HCT116 (cell line): Measurements from ENCODE around the gene MTMR10.

Source experiments
- CEBPB ChIP-seq: IDR thresholded peaks from 2 replicates; pipeline ENCODE4 v1.6.1; 2012; ENCODE audit warnings: low read depth
- EGR1 ChIP-seq: IDR thresholded peaks from 2 replicates; pipeline ENCODE4 v1.6.1; 2012; ENCODE audit warnings: low read depth
- EZH2 ChIP-seq: fragments of 200-600 bp; sonication (generic); IDR thresholded peaks from 2 replicates; pipeline ENCODE4 v1.6.1; 2017; ENCODE audit warnings: antibody characterized with exemption, mixed run types
- EZH2phosphoT487 ChIP-seq: fragments of 200-600 bp; IDR thresholded peaks from 2 replicates; pipeline ENCODE4 v1.6.1; 2018; ENCODE audit warnings: antibody characterized with exemption, borderline replicate concordance
- JUND ChIP-seq: IDR thresholded peaks from 2 replicates; pipeline ENCODE4 v1.6.1; 2012
- POLR2A ChIP-seq: IDR thresholded peaks from 2 replicates; pipeline ENCODE4 v1.7.0; 2011; ENCODE audit warnings: borderline replicate concordance; ENCODE audit not compliant: insufficient read depth, insufficient read length; ENCODE audit errors: extremely low read depth
- POLR2AphosphoS5 ChIP-seq: IDR thresholded peaks from 2 replicates; pipeline ENCODE4 v1.6.1; 2011; ENCODE audit warnings: mild to moderate bottlenecking, low read depth, low read length, moderate library complexity
- RAD21 ChIP-seq: IDR thresholded peaks from 2 replicates; pipeline ENCODE4 v1.6.1; 2012; ENCODE audit warnings: low read depth, mild to moderate bottlenecking
- SRF ChIP-seq: IDR thresholded peaks from 2 replicates; pipeline ENCODE4 v1.6.1; 2012; ENCODE audit warnings: low read depth
- YY1 ChIP-seq: IDR thresholded peaks from 2 replicates; pipeline ENCODE4 v1.6.1; 2011; ENCODE audit warnings: low read length, low read depth, moderate library complexity, mild to moderate bottlenecking; ENCODE audit not compliant: insufficient replicate concordance; ENCODE audit errors: extremely low read depth
- TF ChIP-seq, protein P1 (sequence below), 3 experiments: fragments of 200-600 bp in 1 of 3; sonication (generic) in 1 of 3; IDR thresholded peaks in 2 of 3; conservative IDR thresholded peaks in 1 of 3; 2 replicates each; pipeline ENCODE4 v1.5.1; 2012 to 2017; ENCODE audit warnings: low read depth in 2 of 3, low read length in 2 of 3, antibody characterized with exemption in 1 of 3, borderline replicate concordance in 1 of 3, control low read depth in 1 of 3, mild to moderate bottlenecking in 1 of 3, mixed read lengths in 1 of 3, mixed run types in 1 of 3, moderate library complexity in 1 of 3; ENCODE audit not compliant: insufficient read depth in 1 of 3
- TF ChIP-seq, protein P2 (sequence below): IDR thresholded peaks from 2 replicates; pipeline ENCODE4 v1.6.1; 2011; ENCODE audit warnings: mild to moderate bottlenecking, low read length, moderate library complexity; ENCODE audit not compliant: insufficient replicate concordance; ENCODE audit errors: extremely low read depth

DNA sequence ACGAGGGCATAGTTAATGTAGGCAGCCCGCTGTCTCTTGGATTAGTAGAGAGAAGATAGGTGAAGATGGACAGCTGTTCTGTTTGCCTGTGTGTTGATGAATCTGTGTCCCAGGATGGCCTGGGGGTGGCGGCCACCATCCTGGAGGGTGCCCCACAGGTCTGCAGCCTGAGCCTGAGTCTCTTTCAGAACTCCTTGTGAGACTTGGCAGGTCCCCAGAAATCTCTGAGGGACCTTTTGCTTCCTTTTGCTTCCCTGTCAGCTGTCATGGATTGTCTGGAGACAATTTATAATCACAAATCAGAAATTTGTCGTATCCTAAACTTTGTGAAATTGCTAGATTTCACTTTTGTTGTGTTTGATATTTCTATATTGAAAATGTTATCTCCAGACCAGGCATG, 70.3 kb downstream of the MTMR10 start:
- no peak for TF ChIP-seq EGR1
- TF ChIP-seq, protein P1, sequence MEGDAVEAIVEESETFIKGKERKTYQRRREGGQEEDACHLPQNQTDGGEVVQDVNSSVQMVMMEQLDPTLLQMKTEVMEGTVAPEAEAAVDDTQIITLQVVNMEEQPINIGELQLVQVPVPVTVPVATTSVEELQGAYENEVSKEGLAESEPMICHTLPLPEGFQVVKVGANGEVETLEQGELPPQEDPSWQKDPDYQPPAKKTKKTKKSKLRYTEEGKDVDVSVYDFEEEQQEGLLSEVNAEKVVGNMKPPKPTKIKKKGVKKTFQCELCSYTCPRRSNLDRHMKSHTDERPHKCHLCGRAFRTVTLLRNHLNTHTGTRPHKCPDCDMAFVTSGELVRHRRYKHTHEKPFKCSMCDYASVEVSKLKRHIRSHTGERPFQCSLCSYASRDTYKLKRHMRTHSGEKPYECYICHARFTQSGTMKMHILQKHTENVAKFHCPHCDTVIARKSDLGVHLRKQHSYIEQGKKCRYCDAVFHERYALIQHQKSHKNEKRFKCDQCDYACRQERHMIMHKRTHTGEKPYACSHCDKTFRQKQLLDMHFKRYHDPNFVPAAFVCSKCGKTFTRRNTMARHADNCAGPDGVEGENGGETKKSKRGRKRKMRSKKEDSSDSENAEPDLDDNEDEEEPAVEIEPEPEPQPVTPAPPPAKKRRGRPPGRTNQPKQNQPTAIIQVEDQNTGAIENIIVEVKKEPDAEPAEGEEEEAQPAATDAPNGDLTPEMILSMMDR (IDR thresholded peaks at IDR 0.05 in 2 of 3, conservative IDR thresholded peaks at IDR 0.05 in 1 of 3; ENCODE audit: borderline replicate concordance in 1 of 3, insufficient read depth in 1 of 3, low read depth in 2 of 3, low read length in 2 of 3), result no peak
- TF ChIP-seq EZH2phosphoT487, result no peak
- no peak for TF ChIP-seq CEBPB
- no peak for TF ChIP-seq EZH2
- no peak for TF ChIP-seq SRF
- no peak for TF ChIP-seq POLR2A
- TF ChIP-seq POLR2AphosphoS5, result no peak
- TF ChIP-seq, protein P2, sequence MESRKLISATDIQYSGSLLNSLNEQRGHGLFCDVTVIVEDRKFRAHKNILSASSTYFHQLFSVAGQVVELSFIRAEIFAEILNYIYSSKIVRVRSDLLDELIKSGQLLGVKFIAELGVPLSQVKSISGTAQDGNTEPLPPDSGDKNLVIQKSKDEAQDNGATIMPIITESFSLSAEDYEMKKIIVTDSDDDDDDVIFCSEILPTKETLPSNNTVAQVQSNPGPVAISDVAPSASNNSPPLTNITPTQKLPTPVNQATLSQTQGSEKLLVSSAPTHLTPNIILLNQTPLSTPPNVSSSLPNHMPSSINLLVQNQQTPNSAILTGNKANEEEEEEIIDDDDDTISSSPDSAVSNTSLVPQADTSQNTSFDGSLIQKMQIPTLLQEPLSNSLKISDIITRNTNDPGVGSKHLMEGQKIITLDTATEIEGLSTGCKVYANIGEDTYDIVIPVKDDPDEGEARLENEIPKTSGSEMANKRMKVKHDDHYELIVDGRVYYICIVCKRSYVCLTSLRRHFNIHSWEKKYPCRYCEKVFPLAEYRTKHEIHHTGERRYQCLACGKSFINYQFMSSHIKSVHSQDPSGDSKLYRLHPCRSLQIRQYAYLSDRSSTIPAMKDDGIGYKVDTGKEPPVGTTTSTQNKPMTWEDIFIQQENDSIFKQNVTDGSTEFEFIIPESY, result no peak
- no peak for TF ChIP-seq RAD21
- TF ChIP-seq JUND, result no peak
- no peak for TF ChIP-seq YY1
